Endometrial microvascular endothelial cells (primary cell): ENCODE measurements around the gene SCP2. TPM values are rescaled to one million over a fixed set of nuclear protein-coding genes. Genes with fewer than 3 reads are reported as not detected.

ENCODE experiments used
- in situ Hi-C: cut with HindIII; loops from 2 replicates; pipeline ENCODE4 v1.10.0; 2017; ENCODE audit warnings: low sequenced_read_pairs, low pct_unique_long_range_greater_than_20kb; ENCODE audit errors: inconsistent ontology term
- total RNA-seq: library from RNA; depleted of rRNA; stranded (reverse); fragments of >200 nt; gene quantifications from one replicate; pipeline ENCODE4 v1.2.3, GENCODE V29; 2015; ENCODE audit errors: inconsistent ontology term

The SCP2 gene
- total RNA-seq, 1 donor from 2014 or later, result 132 TPM

GRCh38 chr1:53020588-53020987, 93.5 kb downstream of the SCP2 start:
- in situ Hi-C loops, result no loop called here

- in situ Hi-C loops, result no loop called here
Observed at GRCh38 chr1:53022179-53022578, 95.1 kb downstream of the SCP2 start.

- in situ Hi-C loops, result no loop called here
Observed at GRCh38 chr1:53023546-53023945, 96.5 kb downstream of the SCP2 start.

GRCh38 chr1:53024117-53024516, 97.0 kb downstream of the SCP2 start:
- in situ Hi-C loops, result no loop called here

- in situ Hi-C loops, result no loop called here
Observed at GRCh38 chr1:53025034-53025768, 98.1 kb downstream of the SCP2 start.

- in situ Hi-C loops, result no loop called here
Observed at GRCh38 chr1:53025769-53026112, 98.7 kb downstream of the SCP2 start.

- in situ Hi-C loops, result no loop called here
Observed at GRCh38 chr1:53026254-53026653, 99.2 kb downstream of the SCP2 start.

- in situ Hi-C loops, result no loop called here
Observed at GRCh38 chr1:53031732-53032131, 104.7 kb downstream of the SCP2 start.

GRCh38 chr1:53037159-53037558, 110.1 kb downstream of the SCP2 start:
- in situ Hi-C loops, result no loop called here

- in situ Hi-C loops, result no loop called here
Observed at GRCh38 chr1:53038566-53038965, 111.5 kb downstream of the SCP2 start.

GRCh38 chr1:53043271-53043670, 116.2 kb downstream of the SCP2 start:
- in situ Hi-C loops, result no loop called here

- in situ Hi-C loops, result no loop called here
Observed at GRCh38 chr1:53044926-53045325, 117.8 kb downstream of the SCP2 start.

- in situ Hi-C loops, result no loop called here
Observed at GRCh38 chr1:53046930-53047329, 119.9 kb downstream of the SCP2 start.

GRCh38 chr1:53047737-53048736, 121.0 kb downstream of the SCP2 start:
- in situ Hi-C loops, result no loop called here

GRCh38 chr1:53048960-53049573, 122.0 kb downstream of the SCP2 start:
- in situ Hi-C loops, result no loop called here

- in situ Hi-C loops, result no loop called here
Observed at GRCh38 chr1:53049574-53049967, 122.5 kb downstream of the SCP2 start.

GRCh38 chr1:53050310-53050709, 123.2 kb downstream of the SCP2 start:
- in situ Hi-C loops, result no loop called here

GRCh38 chr1:53051676-53052075, 124.6 kb downstream of the SCP2 start:
- in situ Hi-C loops, result no loop called here

GRCh38 chr1:53057127-53057526, 130.1 kb downstream of the SCP2 start:
- in situ Hi-C loops, result no loop called here

GRCh38 chr1:53060579-53060978, 133.5 kb downstream of the SCP2 start:
- in situ Hi-C loops, result no loop called here
